HG03439 (cell line): ENCODE data around the gene ARHGEF28.

Source experiments
- ATAC-seq: cut with Tn5 transposase; IDR thresholded peaks from one replicate; pipeline ENCODE4 v1.9.1; 2021; ENCODE audit warnings: mild to moderate bottlenecking, moderate library complexity; ENCODE audit not compliant: unreplicated experiment

ARHGEF28 gene

GRCh38 chr5:73692166-73692640 is 66.2 kb downstream of the ARHGEF28 start:
- peak; percentile 47 for ATAC-seq

GRCh38 chr5:73692981-73693380 is 67.0 kb downstream of the ARHGEF28 start:
- no peak for ATAC-seq

- no peak for ATAC-seq
Observed at GRCh38 chr5:73693573-73694061, 67.6 kb downstream of the ARHGEF28 start.

- peak; percentile 72 for ATAC-seq
Observed at GRCh38 chr5:73694089-73694488, 68.1 kb downstream of the ARHGEF28 start.

- ATAC-seq: no peak
Observed at GRCh38 chr5:73698011-73698410, 72.0 kb downstream of the ARHGEF28 start.

- no peak for ATAC-seq
Observed at GRCh38 chr5:73701566-73701965, 75.6 kb downstream of the ARHGEF28 start.

- ATAC-seq: no peak
Observed at GRCh38 chr5:73702534-73702933, 76.5 kb downstream of the ARHGEF28 start.

GRCh38 chr5:73702951-73703350 is 77.0 kb downstream of the ARHGEF28 start:
- ATAC-seq: no peak

- ATAC-seq: no peak
Observed at GRCh38 chr5:73705364-73705763, 79.4 kb downstream of the ARHGEF28 start.

GRCh38 chr5:73706963-73707362 is 81.0 kb downstream of the ARHGEF28 start:
- ATAC-seq: no peak

- no peak for ATAC-seq
Observed at GRCh38 chr5:73709536-73710129, 83.6 kb downstream of the ARHGEF28 start.

- no peak for ATAC-seq
Observed at GRCh38 chr5:73716284-73716808, 90.3 kb downstream of the ARHGEF28 start.

GRCh38 chr5:73718762-73719161 is 92.8 kb downstream of the ARHGEF28 start:
- ATAC-seq: no peak

GRCh38 chr5:73719632-73720031 is 93.6 kb downstream of the ARHGEF28 start:
- ATAC-seq: no peak

- no peak for ATAC-seq
Observed at GRCh38 chr5:73722231-73722630, 96.2 kb downstream of the ARHGEF28 start.

GRCh38 chr5:73726071-73726470 is 100.1 kb downstream of the ARHGEF28 start:
- ATAC-seq: no peak

- no peak for ATAC-seq
Observed at GRCh38 chr5:73726606-73727231, 100.7 kb downstream of the ARHGEF28 start.

- no peak for ATAC-seq
Observed at GRCh38 chr5:73727470-73727869, 101.5 kb downstream of the ARHGEF28 start.

- no peak for ATAC-seq
Observed at GRCh38 chr5:73728493-73729273, 102.7 kb downstream of the ARHGEF28 start.

GRCh38 chr5:73729329-73729728 is 103.3 kb downstream of the ARHGEF28 start:
- ATAC-seq: no peak

GRCh38 chr5:73732045-73732444 is 106.0 kb downstream of the ARHGEF28 start:
- ATAC-seq: no peak
